IgD-negative memory B cell (primary cell): ENCODE results near the gene GDF11. TPM values are rescaled to one million over a fixed set of nuclear protein-coding genes. Genes with fewer than 3 reads are reported as not detected.

Experiments
- H3K27ac Mint-ChIP-seq, 3 donors: one replicate each; pipeline ENCODE4 v1.8.0; 2020 to 2022; ENCODE audit warnings: mild to moderate bottlenecking in 3 of 3, mixed read lengths in 3 of 3, moderate library complexity in 1 of 3
- H3K27me3 Mint-ChIP-seq: one replicate; pipeline ENCODE4 v1.8.0; 2021; ENCODE audit warnings: mixed read lengths
- H3K36me3 Mint-ChIP-seq: one replicate; pipeline ENCODE4 v1.8.0; 2020; ENCODE audit warnings: mild to moderate bottlenecking, mixed read lengths
- H3K4me1 Mint-ChIP-seq, 3 donors: one replicate each; pipeline ENCODE4 v1.8.0; 2020 to 2022; ENCODE audit warnings: mixed read lengths in 3 of 3, mild to moderate bottlenecking in 1 of 3
- H3K4me3 Mint-ChIP-seq, 4 donors: one replicate each; pipeline ENCODE4 v1.8.0; 2020 to 2022; ENCODE audit warnings: mild to moderate bottlenecking in 4 of 4, mixed read lengths in 4 of 4, moderate library complexity in 3 of 4
- H3K9me3 Mint-ChIP-seq, 3 donors: one replicate each; pipeline ENCODE4 v1.8.0; 2020 to 2021; ENCODE audit warnings: mixed read lengths in 3 of 3, mild to moderate bottlenecking in 1 of 3
- polyA plus RNA-seq: library from polyadenylated mRNA; unstranded; fragments of 300-500 nt; fragmentation: Illumina TruSeq; gene quantifications from one replicate; pipeline ENCODE4 v1.2.3, GENCODE V29; 2021

GDF11 gene
- polyA plus RNA-seq = 1.1 TPM

DNA sequence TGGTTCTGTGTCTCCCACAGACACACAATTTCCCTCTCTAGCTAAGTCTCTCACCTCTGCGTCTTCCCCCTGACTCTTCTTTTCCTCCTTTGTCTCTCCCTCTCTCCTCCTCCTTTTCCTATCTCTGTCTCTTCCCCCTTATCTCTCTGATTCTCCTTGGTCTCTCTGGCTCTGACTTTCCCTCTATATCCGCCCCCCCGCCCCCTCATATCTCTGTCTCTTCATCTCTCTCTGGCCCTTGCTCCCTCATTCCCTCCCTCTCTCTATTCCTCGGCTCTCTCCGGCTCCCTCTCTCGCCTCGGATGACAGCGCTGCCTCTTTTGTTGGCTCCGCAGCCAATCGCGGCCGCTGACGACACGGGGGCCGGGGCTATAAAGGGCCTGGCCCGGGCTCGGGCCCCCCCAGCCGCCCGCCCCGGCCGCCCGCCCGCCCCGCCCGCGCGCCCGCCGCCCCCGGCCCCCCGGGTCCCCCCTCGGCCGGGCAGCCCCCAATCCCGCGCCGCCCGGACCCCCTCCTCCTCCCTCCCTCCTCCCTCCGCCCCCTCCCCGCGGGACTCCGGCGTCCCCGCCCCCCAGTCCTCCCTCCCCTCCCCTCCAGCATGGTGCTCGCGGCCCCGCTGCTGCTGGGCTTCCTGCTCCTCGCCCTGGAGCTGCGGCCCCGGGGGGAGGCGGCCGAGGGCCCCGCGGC, at the start of gene GDF11:
GDF11 (plus strand) TSS at position 404 of the 687 bp plus-strand sequence; CDS start at position 599, 195 bp downstream.
- H3K9me3 Mint-ChIP-seq = no peaks in the 10 kb centered on the region
- peak within 1 kb of the TSS; percentile 91 to 97 (median 95) for H3K4me3 Mint-ChIP-seq
- peaks cover 4% of the 10 kb centered on the region for H3K27me3 Mint-ChIP-seq
- H3K36me3 Mint-ChIP-seq = no peaks in the 10 kb centered on the region
- H3K4me1 Mint-ChIP-seq = peaks cover 4 to 25% (median 23%) of the 10 kb centered on the region in 3 donors
- peak within 1 kb of the TSS in 2 of 3 donors; percentile 32 to 71 for H3K27ac Mint-ChIP-seq

DNA sequence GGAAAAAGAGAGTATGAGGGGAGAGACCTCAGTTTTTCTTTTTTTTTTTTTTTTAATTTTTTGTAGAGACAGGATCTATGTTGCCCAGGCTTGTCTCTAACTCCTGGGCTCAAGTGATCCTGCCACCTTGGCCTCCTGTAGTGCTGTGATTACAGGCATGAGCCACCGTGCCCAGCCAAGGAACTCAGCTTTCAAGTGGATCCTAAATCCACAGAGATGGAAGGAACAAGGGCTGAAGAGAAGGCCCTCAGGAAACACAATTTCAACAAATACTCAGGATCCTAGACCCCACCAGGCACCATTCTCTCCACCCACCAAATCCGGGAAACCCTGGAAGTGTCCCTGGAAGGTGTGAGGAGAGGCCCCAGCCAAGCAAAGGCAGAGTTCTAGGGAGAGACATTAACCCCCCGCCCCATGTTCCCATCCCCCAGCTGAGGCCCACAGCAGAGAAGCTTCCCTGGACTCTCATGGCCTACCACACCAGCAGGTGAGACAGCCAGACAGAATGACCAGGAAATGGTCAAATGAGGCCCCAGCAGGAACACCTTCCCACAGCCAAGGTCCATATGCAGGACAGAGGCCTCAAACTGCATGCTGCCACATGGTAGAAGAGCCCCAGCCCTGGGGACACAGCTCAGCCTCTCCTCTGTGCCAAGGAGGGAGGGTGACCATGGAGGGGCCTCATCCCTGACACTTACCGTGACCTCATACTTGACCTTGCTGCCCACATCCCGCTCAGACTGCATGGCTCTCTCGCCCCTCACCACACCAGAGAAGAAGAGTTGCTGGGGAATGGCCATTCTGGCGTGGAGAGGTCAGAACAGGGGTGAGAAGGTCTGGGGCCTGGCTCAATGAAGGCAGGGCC, 49.4 kb upstream of the GDF11 start:
- Mint-ChIP-seq H3K9me3 (no peaks in the 10 kb centered on the region), H3K4me1 (no peaks in the 10 kb centered on the region), H3K4me3 (no peak overlapping the region), H3K27me3 (no peaks in the 10 kb centered on the region), H3K36me3 (no peaks in the 10 kb centered on the region), H3K27ac (no peak overlapping the region)

DNA sequence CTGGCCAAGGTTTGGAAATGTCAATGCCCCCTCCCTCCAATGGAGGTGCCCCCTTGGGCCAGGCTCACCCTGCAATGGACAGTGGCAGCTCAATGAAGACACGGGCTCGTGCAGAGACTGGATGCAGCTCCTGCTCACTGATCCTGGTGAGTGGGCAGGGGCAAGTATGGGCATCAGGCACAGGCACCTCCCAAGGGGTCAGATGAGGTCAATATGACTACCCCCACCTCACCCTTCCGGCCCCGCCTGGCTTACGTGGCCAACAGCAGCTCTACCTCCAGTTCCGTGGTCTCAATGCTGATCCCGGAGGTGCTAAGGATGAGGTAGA, 48.8 kb upstream of the GDF11 start:
- Mint-ChIP-seq H3K27me3 (no peaks in the 10 kb centered on the region), H3K36me3 (no peaks in the 10 kb centered on the region), H3K27ac (no peak overlapping the region), H3K4me3 (no peak overlapping the region), H3K9me3 (no peaks in the 10 kb centered on the region), H3K4me1 (no peaks in the 10 kb centered on the region)

GRCh38 chr12:55694651-55695050, 48.3 kb upstream of the GDF11 start:
- H3K4me3 Mint-ChIP-seq = no peak overlapping the region
- H3K4me1 Mint-ChIP-seq = no peaks in the 10 kb centered on the region
- H3K27ac Mint-ChIP-seq = no peak overlapping the region
- no peaks in the 10 kb centered on the region for H3K27me3 Mint-ChIP-seq
- H3K9me3 Mint-ChIP-seq = no peaks in the 10 kb centered on the region
- no peaks in the 10 kb centered on the region for H3K36me3 Mint-ChIP-seq

DNA sequence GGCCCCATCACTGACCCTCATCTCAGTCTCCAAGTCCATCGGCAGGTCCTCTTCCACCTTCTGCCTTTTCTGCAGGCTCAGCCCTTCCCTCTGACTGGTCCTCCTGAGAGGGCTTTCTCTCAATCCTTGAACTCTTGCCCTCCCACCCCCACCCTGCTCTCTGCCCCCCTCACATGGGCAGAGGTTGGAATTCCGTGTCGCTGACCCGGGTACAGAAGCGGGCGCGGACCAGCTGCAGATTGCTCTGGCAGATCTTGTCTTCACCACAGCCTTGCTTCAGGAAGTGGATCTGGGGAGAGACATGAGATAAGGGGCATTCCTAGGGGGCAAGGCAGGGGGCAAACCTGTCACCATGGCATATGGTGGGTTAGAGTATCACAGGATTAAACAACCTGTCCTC, 47.6 kb upstream of the GDF11 start:
- Mint-ChIP-seq H3K9me3 (no peaks in the 10 kb centered on the region), H3K4me3 (no peak overlapping the region), H3K27ac (no peak overlapping the region), H3K4me1 (no peaks in the 10 kb centered on the region), H3K36me3 (no peaks in the 10 kb centered on the region), H3K27me3 (peaks cover 2% of the 10 kb centered on the region)

- H3K4me1 Mint-ChIP-seq = no peaks in the 10 kb centered on the region
- H3K27me3 Mint-ChIP-seq = peaks cover 2% of the 10 kb centered on the region
- no peak overlapping the region for H3K4me3 Mint-ChIP-seq
- H3K9me3 Mint-ChIP-seq = no peaks in the 10 kb centered on the region
- H3K36me3 Mint-ChIP-seq = no peaks in the 10 kb centered on the region
- no peak overlapping the region for H3K27ac Mint-ChIP-seq
These were observed 46.8 kb upstream of the GDF11 start for GRCh38 chr12:55696141-55696540.

- Mint-ChIP-seq H3K27ac (no peak overlapping the region), H3K9me3 (no peaks in the 10 kb centered on the region), H3K36me3 (no peaks in the 10 kb centered on the region), H3K4me1 (no peaks in the 10 kb centered on the region), H3K4me3 (no peak overlapping the region), H3K27me3 (peaks cover 2% of the 10 kb centered on the region)
These were observed 46.0 kb upstream of the GDF11 start for GRCh38 chr12:55696796-55697462.

DNA sequence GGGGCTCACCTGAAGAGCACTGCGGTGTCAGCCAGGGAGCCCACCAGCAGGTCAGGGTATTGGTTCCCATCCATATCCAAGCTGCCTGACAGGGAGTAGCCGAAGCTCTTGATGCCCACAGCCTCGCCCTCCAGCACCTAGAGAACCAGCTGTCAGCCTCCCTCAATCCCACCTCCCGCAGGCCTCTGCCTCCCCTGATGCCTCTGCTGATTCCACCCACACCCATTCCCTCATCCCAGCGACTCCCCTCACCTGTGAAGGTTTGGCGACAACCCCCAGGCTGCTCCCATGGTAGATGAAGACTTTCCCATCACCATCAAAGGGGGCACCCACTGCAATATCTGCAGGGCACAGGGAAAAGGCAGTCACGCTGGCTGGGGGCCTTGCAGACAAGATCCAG, 45.2 kb upstream of the GDF11 start:
- H3K36me3 Mint-ChIP-seq = no peaks in the 10 kb centered on the region
- no peaks in the 10 kb centered on the region for H3K9me3 Mint-ChIP-seq
- H3K4me3 Mint-ChIP-seq = no peak overlapping the region
- no peak overlapping the region for H3K27ac Mint-ChIP-seq
- peaks cover 2% of the 10 kb centered on the region for H3K27me3 Mint-ChIP-seq
- no peaks in the 10 kb centered on the region for H3K4me1 Mint-ChIP-seq

- peaks cover 2% of the 10 kb centered on the region for H3K27me3 Mint-ChIP-seq
- no peak overlapping the region for H3K27ac Mint-ChIP-seq
- no peaks in the 10 kb centered on the region for H3K4me1 Mint-ChIP-seq
- H3K36me3 Mint-ChIP-seq = no peaks in the 10 kb centered on the region
- no peak overlapping the region for H3K4me3 Mint-ChIP-seq
- H3K9me3 Mint-ChIP-seq = no peaks in the 10 kb centered on the region
These were observed 44.5 kb upstream of the GDF11 start for GRCh38 chr12:55698241-55698955.

DNA sequence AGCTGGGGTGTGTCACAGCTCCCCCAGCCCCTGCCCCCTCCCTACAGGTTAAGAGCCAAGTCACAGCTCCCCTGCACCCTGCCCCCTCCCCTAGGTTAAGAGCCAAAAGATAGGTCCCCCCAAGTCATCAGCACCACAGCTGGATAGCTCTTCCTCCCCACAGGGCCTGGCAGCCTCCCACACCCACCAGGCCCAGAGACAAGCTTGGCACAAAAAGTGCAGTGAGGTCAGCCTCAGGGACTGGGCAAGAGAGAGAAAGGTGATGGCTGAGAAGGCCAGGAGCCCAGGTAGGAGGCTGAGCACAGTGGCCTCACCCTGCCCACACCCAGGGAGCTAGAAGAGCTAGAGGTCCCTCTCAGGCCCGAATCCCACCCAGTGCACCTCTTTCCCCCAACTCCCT, 44.0 kb upstream of the GDF11 start:
- no peaks in the 10 kb centered on the region for H3K4me1 Mint-ChIP-seq
- no peaks in the 10 kb centered on the region for H3K36me3 Mint-ChIP-seq

DNA sequence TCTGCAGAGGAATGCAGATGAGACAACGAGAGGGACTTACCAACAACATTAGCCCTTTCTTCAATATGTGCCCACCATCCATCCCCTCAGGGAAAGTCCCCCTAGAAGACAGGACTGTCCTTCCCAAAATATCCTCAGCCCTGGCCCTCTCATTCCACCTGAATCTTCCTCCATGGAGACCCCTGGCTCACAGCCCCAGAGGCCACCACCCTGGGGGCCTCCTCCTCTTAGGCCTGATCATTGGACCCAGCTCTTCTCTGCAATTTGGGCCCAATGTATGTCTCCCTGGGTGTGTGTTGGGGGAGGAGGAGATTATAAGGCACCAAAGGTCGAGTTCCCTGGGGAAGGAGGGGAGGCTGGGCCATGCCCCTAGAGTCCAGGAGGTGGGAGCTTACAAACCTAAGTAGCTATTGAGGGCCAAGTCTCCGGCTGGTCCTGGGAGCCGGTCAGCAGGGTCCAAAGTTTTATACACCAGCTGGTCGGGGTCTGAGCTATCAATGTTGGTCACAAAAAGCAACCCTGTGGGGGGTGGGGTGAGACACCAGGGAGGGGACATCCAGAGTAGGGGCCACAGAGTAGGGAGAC, 43.4 kb upstream of the GDF11 start:
- H3K9me3 Mint-ChIP-seq = no peaks in the 10 kb centered on the region
- H3K4me1 Mint-ChIP-seq = no peaks in the 10 kb centered on the region
- H3K4me3 Mint-ChIP-seq = no peak overlapping the region
- H3K36me3 Mint-ChIP-seq = no peaks in the 10 kb centered on the region
- H3K27ac Mint-ChIP-seq = no peak overlapping the region
- peaks cover 2% of the 10 kb centered on the region for H3K27me3 Mint-ChIP-seq

More for the DNA sequence above, 44.0 kb upstream of the GDF11 start:
- Mint-ChIP-seq H3K4me3 (peak overlapping the region in 1 of 4 donors; percentile 39), H3K9me3 (no peaks in the 10 kb centered on the region), H3K27ac (no peak overlapping the region), H3K27me3 (peaks cover 2% of the 10 kb centered on the region)

- Mint-ChIP-seq H3K4me1 (no peaks in the 10 kb centered on the region), H3K36me3 (no peaks in the 10 kb centered on the region), H3K27ac (no peak overlapping the region), H3K9me3 (no peaks in the 10 kb centered on the region), H3K27me3 (peaks cover 2% of the 10 kb centered on the region), H3K4me3 (no peak overlapping the region)
These were observed 42.5 kb upstream of the GDF11 start for GRCh38 chr12:55700255-55701018.

- Mint-ChIP-seq H3K36me3 (no peaks in the 10 kb centered on the region), H3K9me3 (no peaks in the 10 kb centered on the region), H3K4me3 (no peak overlapping the region), H3K4me1 (peaks cover 0 to 4% (median 3%) of the 10 kb centered on the region in 3 donors), H3K27me3 (peaks cover 11% of the 10 kb centered on the region), H3K27ac (no peak overlapping the region)
These were observed 40.1 kb upstream of the GDF11 start for GRCh38 chr12:55702861-55703260.

GRCh38 chr12:55703288-55703687, 39.6 kb upstream of the GDF11 start:
- H3K4me1 Mint-ChIP-seq = peaks cover 0 to 7% (median 6%) of the 10 kb centered on the region in 3 donors
- H3K4me3 Mint-ChIP-seq = peak overlapping the region in 1 of 4 donors; percentile 12
- no peaks in the 10 kb centered on the region for H3K36me3 Mint-ChIP-seq
- no peaks in the 10 kb centered on the region for H3K9me3 Mint-ChIP-seq
- H3K27me3 Mint-ChIP-seq = peaks cover 11% of the 10 kb centered on the region
- H3K27ac Mint-ChIP-seq = no peak overlapping the region
